ENCODE measurements around the gene COL21A1. TPM values are rescaled to one million over a fixed set of nuclear protein-coding genes. Genes with fewer than 3 reads are reported as not detected.
"Not testable (repeated sequence)": the region's sequence is repeated elsewhere in the genome, so short reads cannot be mapped to it uniquely, and the experiment has no call there.

COL21A1 gene
- total and polyA plus RNA-seq, 2 of the 4 experiments (the other 2 are of a cell fraction): 0.05 TPM; not detected in 1

GRCh38 chr6:56017198-56017597 is 230.2 kb downstream of the COL21A1 start:
- Histone ChIP-seq H2BK5ac (ENCODE audit: low read depth, low read length, poor library complexity, severe bottlenecking) (no peak overlapping the region), H3K4me1 (ENCODE audit: control insufficient read depth, insufficient read depth, low read length) (no peaks in the 10 kb centered on the region), H3K9ac (ENCODE audit: low read depth, low read length) (no peak overlapping the region), H2AK5ac (ENCODE audit: low read depth, low read length) (no peak overlapping the region), H2BK20ac (ENCODE audit: low read depth, low read length) (no peak overlapping the region), H3K14ac (replicated peaks; ENCODE audit: low read depth, low read length) (no peak overlapping the region), H2AFZ (replicated peaks; ENCODE audit: low read length, poor library complexity) (no peak overlapping the region), H2AK9ac (replicated peaks; ENCODE audit: low read depth, low read length, poor library complexity) (no peak overlapping the region), H3K56ac (ENCODE audit: extremely low read depth, insufficient read depth, low read length) (no peak overlapping the region), H2BK15ac (ENCODE audit: low read depth, low read length) (no peak overlapping the region), H3K4ac (ENCODE audit: low read depth, low read length) (no peak overlapping the region), H3K79me1 (ENCODE audit: low read depth in 1 of 2, low read length in 2 of 2) (no peaks in the 10 kb centered on the region), H3K9me3 (ENCODE audit: control insufficient read depth, insufficient read depth, low read length) (no peaks in the 10 kb centered on the region), H3K4me3 (ENCODE audit: insufficient read depth, low read depth, low read length) (no peak overlapping the region), H4K20me1 (ENCODE audit: insufficient read depth, low read length) (no peaks in the 10 kb centered on the region), H4K5ac (ENCODE audit: low read depth, low read length) (no peak overlapping the region), H3K36me3 (ENCODE audit: control insufficient read depth, insufficient read depth, low read length) (no peaks in the 10 kb centered on the region), H3K27me3 (ENCODE audit: control insufficient read depth, insufficient read depth, low read length) (no peaks in the 10 kb centered on the region), H3K4me2 (ENCODE audit: low read depth, low read length) (no peak overlapping the region), H3K9me1 (ENCODE audit: insufficient read depth, low read length) (no peaks in the 10 kb centered on the region), H4K8ac (ENCODE audit: low read depth in 2 of 2, low read length in 2 of 2) (no peak overlapping the region), H3K27ac (ENCODE audit: insufficient read depth, low read length) (no peak overlapping the region), H3K18ac (ENCODE audit: low read depth, low read length) (no peak overlapping the region), H3K23ac (ENCODE audit: low read depth, low read length) (no peak overlapping the region), H2BK120ac (ENCODE audit: low read depth, low read length) (no peak overlapping the region), H4K91ac (ENCODE audit: insufficient read depth, low read depth, low read length) (no peak overlapping the region)
- CTCF ChIA-PET: no interaction called here
- BruUV-seq (replicated peaks): no TSS peak
- in situ Hi-C loops (cut with MboI; ENCODE audit: low sequenced_read_pairs) (no loop called here), dilution Hi-C loops (cut with HindIII; ENCODE audit: low sequenced_read_pairs, unreplicated experiment) (no loop called here), intact Hi-C loops (cut with micrococcal nuclease) (no loop called here)
- ATAC-seq (ENCODE audit: low read depth) (no peak), DNase-seq (no peak)
- WGBS, 2 experiments (ENCODE audit: extremely low coverage in 2 of 2, insufficient read length in 1 of 2): no CpG with 5 or more reads among the region's 2 CpGs
- no peak for TF ChIP-seq RFX5 (IDR thresholded peaks at IDR 0.05; ENCODE audit: low read depth, low read length)
- no peak for TF ChIP-seq BHLHE40 (IDR thresholded peaks at IDR 0.05; ENCODE audit: low read depth, low read length)
- TF ChIP-seq MAFK (IDR thresholded peaks at IDR 0.05; ENCODE audit: low read depth, low read length): no peak
- no peak for TF ChIP-seq USF2 (IDR thresholded peaks at IDR 0.05; ENCODE audit: low read depth, low read length)
- TF ChIP-seq ELK1 (IDR thresholded peaks at IDR 0.05; ENCODE audit: borderline replicate concordance, low read depth, low read length): no peak
- TF ChIP-seq POLR2A (IDR thresholded peaks at IDR 0.05; ENCODE audit: low read depth, low read length): no peak
- no peak for TF ChIP-seq CHD1 (IDR thresholded peaks at IDR 0.05; ENCODE audit: low read depth, low read length)
- POLR2A ChIA-PET (ENCODE audit: unreplicated experiment): no interaction called here

- H4K20me1 ChIP-seq (ENCODE audit: insufficient read depth, low read length); ATAC-seq (ENCODE audit: low read depth); H3K4me2 ChIP-seq (ENCODE audit: low read depth, low read length); H4K91ac ChIP-seq (ENCODE audit: insufficient read depth, low read depth, low read length); H3K36me3 ChIP-seq (ENCODE audit: control insufficient read depth, insufficient read depth, low read length); H4K8ac ChIP-seq (ENCODE audit: low read depth in 2 of 2, low read length in 2 of 2); intact Hi-C loops (cut with micrococcal nuclease); DNase-seq; H3K4ac ChIP-seq (ENCODE audit: low read depth, low read length); H2BK20ac ChIP-seq (ENCODE audit: low read depth, low read length); CTCF ChIA-PET; H2AK5ac ChIP-seq (ENCODE audit: low read depth, low read length); BruUV-seq (replicated peaks); H2BK15ac ChIP-seq (ENCODE audit: low read depth, low read length); H3K4me3 ChIP-seq (ENCODE audit: insufficient read depth, low read depth, low read length); H3K9me1 ChIP-seq (ENCODE audit: insufficient read depth, low read length); H2AK9ac ChIP-seq (replicated peaks; ENCODE audit: low read depth, low read length, poor library complexity); H2BK5ac ChIP-seq (ENCODE audit: low read depth, low read length, poor library complexity, severe bottlenecking); H3K79me1 ChIP-seq (ENCODE audit: low read depth in 1 of 2, low read length in 2 of 2); H2AFZ ChIP-seq (replicated peaks; ENCODE audit: low read length, poor library complexity); H3K4me1 ChIP-seq (ENCODE audit: control insufficient read depth, insufficient read depth, low read length); H2BK120ac ChIP-seq (ENCODE audit: low read depth, low read length); H3K14ac ChIP-seq (replicated peaks; ENCODE audit: low read depth, low read length); H3K18ac ChIP-seq (ENCODE audit: low read depth, low read length); H3K9me3 ChIP-seq (ENCODE audit: control insufficient read depth, insufficient read depth, low read length); H3K27ac ChIP-seq (ENCODE audit: insufficient read depth, low read length); H3K27me3 ChIP-seq (ENCODE audit: control insufficient read depth, insufficient read depth, low read length); dilution Hi-C loops (cut with HindIII; ENCODE audit: low sequenced_read_pairs, unreplicated experiment); H4K5ac ChIP-seq (ENCODE audit: low read depth, low read length); POLR2A ChIA-PET (ENCODE audit: unreplicated experiment); H3K9ac ChIP-seq (ENCODE audit: low read depth, low read length); H3K23ac ChIP-seq (ENCODE audit: low read depth, low read length); in situ Hi-C loops (cut with MboI; ENCODE audit: low sequenced_read_pairs); H3K56ac ChIP-seq (ENCODE audit: extremely low read depth, insufficient read depth, low read length): not testable (repeated sequence)
- WGBS, 2 experiments (ENCODE audit: extremely low coverage in 2 of 2, insufficient read length in 1 of 2): no CpG with 5 or more reads among the region's 10 CpGs
Observed at GRCh38 chr6:56014039-56014438, 233.3 kb downstream of the COL21A1 start.

Measured in IMR-90 (cell line).